GM12878 (cell line): ENCODE results near the gene DMKN. TPM values are rescaled to one million over a fixed set of nuclear protein-coding genes. Genes with fewer than 3 reads are reported as not detected.

Experiments used
- ATAC-seq: fragments of 200-7000 bp; cut with Tn5 transposase; 3 replicates; pipeline ENCODE4 v1.9.1; 2020; ENCODE audit warnings: mild to moderate bottlenecking, moderate library complexity
- BruUV-seq: library from RNA; stranded (reverse); fragments of 400-500 nt; replicated peaks from 2 replicates; lab custom pipeline; 2021; lab: Mats Ljungman, UMichigan
- CTCF ChIA-PET: fragments of 300-600 bp; sonication (Branson Sonifier 250); formaldehyde crosslinking; extraction: SDS; loops from one replicate; lab custom pipeline; 2021; ENCODE audit warnings: inconsistent platforms; lab: Yijun Ruan, JAX
- POLR2A ChIA-PET: fragments of 350-600 bp; formaldehyde crosslinking; extraction: SDS; loops from one replicate; lab custom pipeline; 2021; ENCODE audit warnings: inconsistent platforms; lab: Charles Lee
- RAD21 ChIA-PET: fragments of 300-600 bp; sonication (Branson Sonifier 250); formaldehyde crosslinking; loops from one replicate; lab custom pipeline; 2023; ENCODE audit warnings: antibody characterized with exemption; ENCODE audit not compliant: unreplicated experiment; lab: Charles Lee
- SMC1A ChIA-PET: fragments of 300-600 bp; sonication (Branson Sonifier 250); formaldehyde crosslinking; loops from one replicate; lab custom pipeline; 2023; ENCODE audit not compliant: unreplicated experiment, uncharacterized antibody; lab: Charles Lee
- DNase-seq: peaks from one replicate; pipeline ENCODE4 v3.0.0-alpha.2; 2011; ENCODE audit warnings: low read depth, low spot score
- FAIRE-seq: peaks from 3 replicates; lab custom pipeline; 2011; peaks lifted over from hg19 to GRCh38; lab: Jason Lieb, UNC
- H2AFZ ChIP-seq: 2 replicates; pipeline ENCODE4 v1.6.0; 2011; ENCODE audit warnings: low read depth, low read length, control low read depth; ENCODE audit not compliant: control insufficient read depth
- H3K27ac ChIP-seq: 2 replicates; pipeline ENCODE4 v1.5.1; 2011; ENCODE audit warnings: control low read depth; ENCODE audit not compliant: control insufficient read depth, insufficient read depth
- H3K27me3 ChIP-seq, 2 experiments: replicated peaks in 1 of 2; 2 replicates each; pipeline versions ENCODE4 v1.6.0 to v1.6.1; 2011; ENCODE audit warnings: low read length in 1 of 2; ENCODE audit not compliant: control insufficient read depth in 2 of 2, insufficient read depth in 2 of 2
- H3K36me3 ChIP-seq, 2 experiments: 2 replicates each; pipeline ENCODE4 v1.5.1; 2011; ENCODE audit warnings: low read length in 1 of 2; ENCODE audit not compliant: control insufficient read depth in 2 of 2, insufficient read depth in 2 of 2
- H3K4me1 ChIP-seq: 2 replicates; pipeline ENCODE4 v1.6.1; 2011; ENCODE audit warnings: mild to moderate bottlenecking, low read length, moderate library complexity, mixed read lengths; ENCODE audit not compliant: control insufficient read depth, insufficient read depth
- H3K4me2 ChIP-seq: 2 replicates; pipeline ENCODE4 v1.6.0; 2011; ENCODE audit warnings: control low read depth; ENCODE audit not compliant: control insufficient read depth, insufficient read depth
- H3K4me3 ChIP-seq: fragments of 200-600 bp; sonication (generic); 2 replicates; pipeline ENCODE4 v1.5.1; 2016
- H3K79me2 ChIP-seq: 2 replicates; pipeline ENCODE4 v1.6.0; 2011; ENCODE audit warnings: low read length; ENCODE audit not compliant: control insufficient read depth, insufficient read depth
- H3K9ac ChIP-seq: 2 replicates; pipeline ENCODE4 v1.8.0; 2011; ENCODE audit warnings: low read length, control low read depth, mixed read lengths; ENCODE audit not compliant: control insufficient read depth, insufficient read depth
- H3K9me3 ChIP-seq: replicated peaks from 3 replicates; pipeline ENCODE4 v1.5.1; 2011; ENCODE audit warnings: mild to moderate bottlenecking, low read length; ENCODE audit not compliant: control insufficient read depth, insufficient read depth
- H4K20me1 ChIP-seq: 2 replicates; pipeline ENCODE4 v1.6.0; 2011; ENCODE audit not compliant: control insufficient read depth, insufficient read depth
- CREM ChIP-seq: IDR thresholded peaks from 2 replicates; pipeline ENCODE4 v1.6.1; 2014; ENCODE audit warnings: antibody characterized with exemption, low read depth
- EED ChIP-seq: sonication (generic); IDR thresholded peaks from 2 replicates; pipeline ENCODE4 v1.6.1; 2016; ENCODE audit warnings: antibody characterized with exemption, low read depth
- FOXM1 ChIP-seq: IDR thresholded peaks from 2 replicates; pipeline ENCODE4 v1.6.1; 2012; ENCODE audit warnings: low read depth, mild to moderate bottlenecking, inconsistent platforms, low read length, moderate library complexity
- HDGF ChIP-seq: fragments of 450-650 bp; IDR thresholded peaks from 2 replicates; pipeline ENCODE4 v1.6.1; 2016; ENCODE audit warnings: antibody characterized with exemption
- MYC ChIP-seq: IDR thresholded peaks from 2 replicates; pipeline ENCODE4 v1.6.1; 2011; ENCODE audit warnings: mild to moderate bottlenecking, low read length, moderate library complexity, inconsistent platforms; ENCODE audit not compliant: insufficient read depth, insufficient replicate concordance, insufficient read length, severe bottlenecking
- NKRF ChIP-seq: fragments of 450-650 bp; conservative IDR thresholded peaks from 2 replicates; pipeline ENCODE4 v1.6.1; 2017; ENCODE audit warnings: mild to moderate bottlenecking, moderate library complexity
- PAX8 ChIP-seq: fragments of 450-650 bp; IDR thresholded peaks from 2 replicates; pipeline ENCODE4 v1.6.1; 2017; ENCODE audit warnings: mild to moderate bottlenecking, moderate library complexity
- POLR2A ChIP-seq: IDR thresholded peaks from 2 replicates; pipeline ENCODE4 v1.6.1; 2011; ENCODE audit warnings: low read depth, mild to moderate bottlenecking, low read length
- SMAD1 ChIP-seq: fragments of 450-650 bp; IDR thresholded peaks from 2 replicates; pipeline ENCODE4 v1.6.1; 2018; ENCODE audit warnings: mild to moderate bottlenecking, low read depth; ENCODE audit not compliant: partially characterized antibody
- SREBF2 ChIP-seq: IDR thresholded peaks from 2 replicates; pipeline ENCODE4 v1.6.1; 2012; ENCODE audit warnings: mild to moderate bottlenecking, low read length
- TBL1XR1 ChIP-seq: IDR thresholded peaks from 2 replicates; pipeline ENCODE4 v1.6.1; 2012; ENCODE audit warnings: low read depth, low read length, improper control_type of control experiment
- WGBS: methylation state at CpG from one replicate; pipeline ENCODE4 v1.1.6; 2016; ENCODE audit warnings: low lambda C conversion rate; ENCODE audit not compliant: insufficient replicate concordance, insufficient coverage; ENCODE audit errors: missing lambda C conversion rate; 5-methylcytosine and 5-hydroxymethylcytosine counted together
- in situ Hi-C: fragments of 300-500 bp; cut with MboI; formaldehyde crosslinking; loops from 9 replicates; pipeline ENCODE4 v1.14.3; 2018; ENCODE audit warnings: mixed read lengths
- intact Hi-C: fragments of 100-400 bp; cut with micrococcal nuclease; formaldehyde crosslinking; loops from one replicate; pipeline ENCODE4 v1.14.2; 2022; ENCODE audit not compliant: unreplicated experiment
- polyA plus RNA-seq, 11 experiments: library from polyadenylated mRNA; depleted of rRNA in 4 of 11; unstranded in 6 of 11; stranded (reverse) in 5 of 11; fragments of >200 nt; fragmentation: Nextera tagmentation in 4 of 11; fragmentation: Illumina TruSeq in 1 of 11; extraction: Ambion mirVana in 4 of 11; extraction: Trizol in 1 of 11; gene quantifications; 1 replicate in 1 of 11; 2 replicates in 10 of 11; pipeline versions ENCODE4 v1.2.1 to v1.2.3, GENCODE V29; 2011 to 2016; ENCODE audit warnings: inconsistent platforms in 2 of 11, missing spikeins in 2 of 11, low read depth in 1 of 11
- total RNA-seq, 4 experiments: library from RNA; depleted of rRNA in 3 of 4; stranded (reverse); fragments of >200 nt in 3 of 4; fragmentation: Illumina TruSeq in 1 of 4; extraction: Trizol in 1 of 4; gene quantifications; 2 replicates each; pipeline versions ENCODE4 v1.2.1 to v1.2.3, GENCODE V29; 2013 to 2021

The DMKN gene
- total and polyA plus RNA-seq, 10 of the 15 experiments (the other 5 are each of a cell fraction or from before 2014, with no cell fraction given), result 36.4 to 114 (median 58.6) TPM

- Histone ChIP-seq H3K9me3 (no peaks in the 10 kb centered on the region), H4K20me1 (no peaks in the 10 kb centered on the region), H3K79me2 (no peaks in the 10 kb centered on the region), H3K4me3 (no peak overlapping the region), H3K9ac (no peak overlapping the region), H3K36me3 (no peaks in the 10 kb centered on the region), H3K4me1 (peaks cover 3% of the 10 kb centered on the region; the same call in 1 of the 2 replicates), H2AFZ (no peak overlapping the region), H3K27me3 (no peaks in the 10 kb centered on the region; a peak in 1 of 4 replicates), H3K4me2 (no peak overlapping the region), H3K27ac (no peak overlapping the region)
- FAIRE-seq (no peak), DNase-seq (no peak), ATAC-seq (no peak)
- POLR2A ChIA-PET, result no interaction called here
- intact Hi-C loops (no loop called here), in situ Hi-C loops (no loop called here)
- no TSS peak for BruUV-seq
- WGBS, result 53% methylated on average over 15 of the region's 15 CpGs
- SMC1A ChIA-PET, result no interaction called here
- no peak for TF ChIP-seq NKRF
- TF ChIP-seq FOXM1, result no peak
- TF ChIP-seq CREM, result no peak
- no peak for TF ChIP-seq TBL1XR1
- no peak for TF ChIP-seq SMAD1
- no peak for TF ChIP-seq PAX8
- no peak for TF ChIP-seq POLR2A
- no peak for TF ChIP-seq MYC
- no peak for TF ChIP-seq HDGF
- no peak for TF ChIP-seq EED
- TF ChIP-seq SREBF2, result no peak
- CTCF ChIA-PET, result no interaction called here
- RAD21 ChIA-PET, result no interaction called here
Observed at GRCh38 chr19:35512831-35513627, 420 bp downstream of the DMKN start.
